Uterus (tissue), 4 donors: ENCODE results near the gene CEP350. TPM values are rescaled to one million over a fixed set of nuclear protein-coding genes. Genes with fewer than 3 reads are reported as not detected.

Experiments
- DNase-seq, 2 donors: peaks; one replicate each; pipeline ENCODE4 v3.0.0-alpha.2; 2019 to 2020
- H3K27ac ChIP-seq, 2 donors: fragments of 200-600 bp; sonication (generic); 1 replicate in 1 of 2; 2 replicates in 1 of 2; pipeline ENCODE4 v1.5.1; 2016 to 2018
- H3K27me3 ChIP-seq, 2 donors: fragments of 200-600 bp; sonication (generic); one replicate each; pipeline ENCODE4 v1.5.1; 2018 to 2019; ENCODE audit warnings: control low read depth in 1 of 2
- H3K36me3 ChIP-seq, 2 donors: fragments of 200-600 bp; sonication (generic); one replicate each; pipeline ENCODE4 v1.5.1; 2019; ENCODE audit warnings: control low read depth in 1 of 2
- H3K4me1 ChIP-seq, 2 donors: fragments of 200-600 bp; sonication (generic); one replicate each; pipeline ENCODE4 v1.5.1; 2018 to 2019; ENCODE audit warnings: control low read depth in 1 of 2
- H3K4me3 ChIP-seq, 2 donors: fragments of 200-600 bp; sonication (generic); 1 replicate in 1 of 2; 2 replicates in 1 of 2; pipeline ENCODE4 v1.5.1; 2018 to 2019; ENCODE audit warnings: mild to moderate bottlenecking in 1 of 2
- H3K9me3 ChIP-seq, 2 donors: fragments of 200-600 bp; sonication (generic); one replicate each; pipeline ENCODE4 v1.5.1; 2019; ENCODE audit warnings: control low read depth in 1 of 2
- POLR2A ChIP-seq, 2 donors: fragments of 450-650 bp; IDR thresholded peaks; one replicate each; pipeline ENCODE4 v1.6.1; 2016; ENCODE audit warnings: antibody characterized with exemption in 2 of 2, mild to moderate bottlenecking in 1 of 2, moderate library complexity in 1 of 2
- intact Hi-C: fragments of 100-400 bp; cut with DNase I; formaldehyde crosslinking; loops from one replicate; pipeline ENCODE4 v1.15.1; 2023; ENCODE audit warnings: low total_unique reads
- total RNA-seq, 4 donors: library from RNA; depleted of rRNA in 3 of 4; stranded (reverse); fragments of >200 nt in 3 of 4; gene quantifications; one replicate each; pipeline versions ENCODE4 v1.1.0 to v1.2.4, GENCODE V29; 2014 to 2023
- TF ChIP-seq, protein P1 (sequence below), 4 experiments: fragments of 200-600 bp in 2 of 4; fragments of 450-650 bp in 2 of 4; sonication (generic) in 2 of 4; IDR thresholded peaks; one replicate each; pipeline ENCODE4 v1.5.1; 2016 to 2019; ENCODE audit warnings: antibody characterized with exemption in 4 of 4, mild to moderate bottlenecking in 2 of 4, moderate library complexity in 1 of 4
- donor health status: DM: yes; HTN: yes; CAD: no.

CEP350 gene
- total RNA-seq, 4 donors from 2014 or later = 28.5 to 97.3 (median 82.7) TPM

DNA sequence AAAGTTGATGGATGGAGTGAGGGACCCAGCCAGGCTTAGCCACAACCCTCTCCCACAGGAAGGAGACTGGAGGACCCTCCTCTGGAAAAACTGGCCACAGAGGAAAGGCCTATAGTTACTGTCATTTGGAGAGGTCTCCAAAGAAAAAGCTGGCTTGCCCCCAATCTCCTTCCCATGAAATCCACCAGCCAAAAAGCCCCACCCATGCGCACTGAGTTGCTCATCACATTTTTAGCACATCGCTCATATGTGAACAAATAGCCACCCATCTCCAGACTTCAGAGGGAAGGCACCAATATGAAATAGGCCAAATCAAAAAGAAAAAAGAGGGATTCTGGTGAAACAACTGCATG lies 163.1 kb downstream of the CEP350 start:
- Histone ChIP-seq H3K36me3 (no peaks in the 10 kb centered on the region), H3K4me3 (no peak overlapping the region), H3K27me3 (no peaks in the 10 kb centered on the region), H3K4me1 (peaks cover 0 to 8% of the 10 kb centered on the region in 2 donors), H3K27ac (no peak overlapping the region), H3K9me3 (no peaks in the 10 kb centered on the region)
- TF ChIP-seq, protein P1, sequence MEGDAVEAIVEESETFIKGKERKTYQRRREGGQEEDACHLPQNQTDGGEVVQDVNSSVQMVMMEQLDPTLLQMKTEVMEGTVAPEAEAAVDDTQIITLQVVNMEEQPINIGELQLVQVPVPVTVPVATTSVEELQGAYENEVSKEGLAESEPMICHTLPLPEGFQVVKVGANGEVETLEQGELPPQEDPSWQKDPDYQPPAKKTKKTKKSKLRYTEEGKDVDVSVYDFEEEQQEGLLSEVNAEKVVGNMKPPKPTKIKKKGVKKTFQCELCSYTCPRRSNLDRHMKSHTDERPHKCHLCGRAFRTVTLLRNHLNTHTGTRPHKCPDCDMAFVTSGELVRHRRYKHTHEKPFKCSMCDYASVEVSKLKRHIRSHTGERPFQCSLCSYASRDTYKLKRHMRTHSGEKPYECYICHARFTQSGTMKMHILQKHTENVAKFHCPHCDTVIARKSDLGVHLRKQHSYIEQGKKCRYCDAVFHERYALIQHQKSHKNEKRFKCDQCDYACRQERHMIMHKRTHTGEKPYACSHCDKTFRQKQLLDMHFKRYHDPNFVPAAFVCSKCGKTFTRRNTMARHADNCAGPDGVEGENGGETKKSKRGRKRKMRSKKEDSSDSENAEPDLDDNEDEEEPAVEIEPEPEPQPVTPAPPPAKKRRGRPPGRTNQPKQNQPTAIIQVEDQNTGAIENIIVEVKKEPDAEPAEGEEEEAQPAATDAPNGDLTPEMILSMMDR (IDR thresholded peaks at IDR 0.05) = no peak
- no peak for TF ChIP-seq POLR2A (IDR thresholded peaks at IDR 0.05)
- intact Hi-C loops = no loop called here
- DNase-seq = peak; percentile 33 to 41

DNA sequence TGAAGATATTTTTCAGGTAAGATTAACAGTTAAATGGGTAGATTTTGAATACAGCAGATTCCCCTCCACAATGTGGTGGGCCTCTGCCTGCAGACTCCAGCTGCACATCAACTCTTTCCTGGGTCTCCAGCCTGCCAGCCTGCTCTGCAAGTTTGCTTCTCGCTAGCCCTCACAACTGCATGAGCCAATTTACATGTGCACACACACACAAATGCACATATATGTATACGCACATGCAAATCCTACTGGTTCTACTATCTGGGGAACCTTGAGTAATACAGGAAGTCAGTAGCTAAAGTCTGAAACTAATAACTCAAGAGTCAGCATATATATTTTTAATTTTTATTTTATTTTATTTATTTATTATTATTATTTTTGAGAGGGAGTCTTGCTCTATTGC lies 165.2 kb downstream of the CEP350 start:
- TF ChIP-seq POLR2A (IDR thresholded peaks at IDR 0.05) = no peak
- TF ChIP-seq, protein P1 (IDR thresholded peaks at IDR 0.05) = no peak
- H3K36me3 ChIP-seq = no peaks in the 10 kb centered on the region
- no peak overlapping the region for H3K27ac ChIP-seq
- DNase-seq = no peak
- H3K4me3 ChIP-seq = no peak overlapping the region
- intact Hi-C loops = no loop called here
- no peaks in the 10 kb centered on the region for H3K4me1 ChIP-seq
- no peaks in the 10 kb centered on the region for H3K27me3 ChIP-seq
- H3K9me3 ChIP-seq = no peaks in the 10 kb centered on the region

- intact Hi-C loops = no loop called here
- Histone ChIP-seq H3K4me1 (no peaks in the 10 kb centered on the region), H3K27me3 (no peaks in the 10 kb centered on the region), H3K27ac (no peak overlapping the region), H3K4me3 (no peak overlapping the region), H3K9me3 (no peaks in the 10 kb centered on the region), H3K36me3 (no peaks in the 10 kb centered on the region)
- DNase-seq = no peak
- TF ChIP-seq, protein P1 (IDR thresholded peaks at IDR 0.05) = no peak
- no peak for TF ChIP-seq POLR2A (IDR thresholded peaks at IDR 0.05)
Measured at GRCh38 chr1:180123463-180123936, 168.9 kb downstream of the CEP350 start.

DNA sequence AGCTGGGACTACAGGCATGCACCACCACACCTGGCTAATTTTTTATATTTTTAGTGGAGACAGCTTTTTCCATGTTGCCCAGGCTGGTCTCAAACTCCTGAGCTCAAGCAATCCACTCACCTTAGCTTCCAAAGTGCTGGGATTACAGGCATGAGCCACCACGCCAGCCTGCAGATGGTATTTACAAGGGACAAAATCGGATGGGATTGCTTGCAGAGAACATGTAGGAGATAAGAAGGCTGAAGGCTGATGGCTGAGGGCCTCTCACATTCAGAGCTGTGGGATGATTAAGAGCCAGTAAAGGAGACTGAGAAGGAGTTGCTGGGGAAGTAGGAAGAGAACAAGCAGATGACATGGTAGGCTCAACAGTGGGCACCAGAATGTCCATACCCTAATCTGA lies 176.0 kb downstream of the CEP350 start:
- no peak overlapping the region for H3K4me3 ChIP-seq
- H3K4me1 ChIP-seq = no peaks in the 10 kb centered on the region
- DNase-seq = no peak
- H3K27me3 ChIP-seq = no peaks in the 10 kb centered on the region
- H3K36me3 ChIP-seq = no peaks in the 10 kb centered on the region
- H3K27ac ChIP-seq = no peak overlapping the region
- intact Hi-C loops = no loop called here
- no peak for TF ChIP-seq POLR2A (IDR thresholded peaks at IDR 0.05)
- TF ChIP-seq, protein P1 (IDR thresholded peaks at IDR 0.05) = no peak
- H3K9me3 ChIP-seq = no peaks in the 10 kb centered on the region

- no peaks in the 10 kb centered on the region for H3K27me3 ChIP-seq
- H3K4me1 ChIP-seq = no peaks in the 10 kb centered on the region
- no peaks in the 10 kb centered on the region for H3K9me3 ChIP-seq
- no peak overlapping the region for H3K27ac ChIP-seq
- TF ChIP-seq, protein P1 (IDR thresholded peaks at IDR 0.05) = no peak
- no peak for TF ChIP-seq POLR2A (IDR thresholded peaks at IDR 0.05)
- DNase-seq = no peak
- no peaks in the 10 kb centered on the region for H3K36me3 ChIP-seq
- intact Hi-C loops = no loop called here
- H3K4me3 ChIP-seq = no peak overlapping the region
Measured at GRCh38 chr1:180131510-180131909, 176.9 kb downstream of the CEP350 start.
